GM23338 (cell line): Measurements from ENCODE around the gene AMBP. TPM values are rescaled to one million over a fixed set of nuclear protein-coding genes. Genes with fewer than 3 reads are reported as not detected.

Source experiments
- ATAC-seq: fragments of 200-7000 bp; cut with Tn5 transposase; 3 replicates; pipeline ENCODE4 v1.9.1; 2020
- DNase-seq: peaks from one replicate; pipeline ENCODE4 v3.0.0-alpha.2; 2015; ENCODE audit warnings: low spot score
- H2AFZ ChIP-seq: fragments of 200-600 bp; sonication (generic); 2 replicates; pipeline ENCODE4 v1.8.0; 2016; ENCODE audit warnings: antibody characterized with exemption, mild to moderate bottlenecking, moderate library complexity
- H3F3A ChIP-seq: fragments of 200-600 bp; sonication (generic); replicated peaks from 2 replicates; pipeline ENCODE4 v1.8.0; 2017; ENCODE audit warnings: antibody characterized with exemption, mixed run types, low read depth
- H3K27ac ChIP-seq: fragments of 200-600 bp; sonication (generic); 2 replicates; pipeline ENCODE4 v1.6.1; 2016; ENCODE audit warnings: low read depth
- H3K27me3 ChIP-seq: fragments of 200-600 bp; sonication (generic); 2 replicates; pipeline ENCODE4 v1.8.0; 2016; ENCODE audit warnings: mild to moderate bottlenecking, mixed run types, moderate library complexity; ENCODE audit not compliant: insufficient read depth
- H3K36me3 ChIP-seq: fragments of 200-600 bp; sonication (generic); 2 replicates; pipeline ENCODE4 v1.8.0; 2016; ENCODE audit warnings: mild to moderate bottlenecking; ENCODE audit not compliant: insufficient read depth
- H3K4me1 ChIP-seq: fragments of 200-600 bp; sonication (generic); 2 replicates; pipeline ENCODE4 v1.8.0; 2016; ENCODE audit warnings: mild to moderate bottlenecking, moderate library complexity; ENCODE audit not compliant: insufficient read depth
- H3K4me2 ChIP-seq: fragments of 200-600 bp; sonication (generic); 2 replicates; pipeline ENCODE4 v1.7.1; 2017; ENCODE audit warnings: mixed run types
- H3K4me3 ChIP-seq: fragments of 200-600 bp; sonication (generic); 2 replicates; pipeline ENCODE4 v1.6.1; 2016; ENCODE audit warnings: mixed run types
- H3K79me2 ChIP-seq: fragments of 200-600 bp; sonication (generic); replicated peaks from 2 replicates; pipeline ENCODE4 v1.8.0; 2017; ENCODE audit warnings: mild to moderate bottlenecking; ENCODE audit not compliant: insufficient read depth
- H3K9me2 ChIP-seq: fragments of 200-600 bp; sonication (generic); 2 replicates; pipeline ENCODE4 v1.8.0; 2017; ENCODE audit not compliant: insufficient read depth
- H4K20me1 ChIP-seq: fragments of 200-600 bp; sonication (generic); replicated peaks from 2 replicates; pipeline ENCODE4 v1.8.0; 2017; ENCODE audit warnings: mild to moderate bottlenecking; ENCODE audit not compliant: insufficient read depth
- H3K27ac Mint-ChIP-seq: 2 replicates; pipeline ENCODE4 v1.8.0; 2020; ENCODE audit warnings: inconsistent platforms, mild to moderate bottlenecking, moderate library complexity, mixed read lengths
- H3K27me3 Mint-ChIP-seq: 3 replicates; pipeline ENCODE4 v1.8.0; 2022; ENCODE audit warnings: low read depth, mild to moderate bottlenecking, moderate library complexity, mixed read lengths, inconsistent platforms; ENCODE audit not compliant: insufficient read depth, poor library complexity
- H3K36me3 Mint-ChIP-seq: 3 replicates; pipeline ENCODE4 v1.8.0; 2021; ENCODE audit warnings: low read depth, mild to moderate bottlenecking, inconsistent platforms, moderate library complexity, mixed read lengths
- H3K4me1 Mint-ChIP-seq: 3 replicates; pipeline ENCODE4 v1.8.0; 2020; ENCODE audit warnings: mild to moderate bottlenecking, inconsistent platforms, mixed read lengths
- H3K4me3 Mint-ChIP-seq: 3 replicates; pipeline ENCODE4 v1.8.0; 2021; ENCODE audit warnings: moderate library complexity, mild to moderate bottlenecking, inconsistent platforms, mixed read lengths
- H3K9me3 Mint-ChIP-seq: 3 replicates; pipeline ENCODE4 v1.8.0; 2020; ENCODE audit warnings: moderate library complexity, mild to moderate bottlenecking, inconsistent platforms, mixed read lengths
- EZH2phosphoT487 ChIP-seq: fragments of 200-600 bp; sonication (generic); IDR thresholded peaks from one replicate; pipeline ENCODE4 v1.8.1; 2018; ENCODE audit warnings: antibody characterized with exemption; ENCODE audit not compliant: unreplicated experiment
- POLR2AphosphoS5 ChIP-seq: IDR thresholded peaks from 2 replicates; pipeline ENCODE4 v1.6.1; 2016; ENCODE audit warnings: antibody characterized with exemption, low read depth
- ZNF462 ChIP-seq: fragments of 250-450 bp; sonication (Bioruptor Pico); IDR thresholded peaks from 2 replicates; pipeline ENCODE4 v1.5.0; 2020; ENCODE audit warnings: mild to moderate bottlenecking, moderate library complexity
- polyA plus RNA-seq: library from polyadenylated mRNA; unstranded; fragments of >200 nt; fragmentation: Nextera tagmentation; extraction: Ambion mirVana; gene quantifications from 2 replicates; pipeline ENCODE4 v1.2.1, GENCODE V29; 2016
- total RNA-seq: library from RNA; depleted of rRNA; stranded (reverse); fragments of >200 nt; shearing (Covaris generic); gene quantifications from 2 replicates; pipeline ENCODE4 v1.2.3, GENCODE V29; 2014
- TF ChIP-seq, protein P1 (sequence below): IDR thresholded peaks from one replicate; pipeline ENCODE4 v1.6.1; 2018; ENCODE audit warnings: antibody characterized with exemption; ENCODE audit not compliant: unreplicated experiment
- TF ChIP-seq, protein P2 (sequence below), 2 experiments: fragments of 200-600 bp in 1 of 2; sonication (generic) in 1 of 2; conservative IDR thresholded peaks; 2 replicates each; pipeline versions ENCODE4 v1.5.1 to v1.6.1; 2016 to 2017; ENCODE audit warnings: antibody characterized with exemption in 2 of 2, low read depth in 2 of 2, mild to moderate bottlenecking in 2 of 2, moderate library complexity in 1 of 2

AMBP gene
- total and polyA plus RNA-seq, 2 experiments from 2014 or later, result 1.3 to 2.0 TPM

DNA sequence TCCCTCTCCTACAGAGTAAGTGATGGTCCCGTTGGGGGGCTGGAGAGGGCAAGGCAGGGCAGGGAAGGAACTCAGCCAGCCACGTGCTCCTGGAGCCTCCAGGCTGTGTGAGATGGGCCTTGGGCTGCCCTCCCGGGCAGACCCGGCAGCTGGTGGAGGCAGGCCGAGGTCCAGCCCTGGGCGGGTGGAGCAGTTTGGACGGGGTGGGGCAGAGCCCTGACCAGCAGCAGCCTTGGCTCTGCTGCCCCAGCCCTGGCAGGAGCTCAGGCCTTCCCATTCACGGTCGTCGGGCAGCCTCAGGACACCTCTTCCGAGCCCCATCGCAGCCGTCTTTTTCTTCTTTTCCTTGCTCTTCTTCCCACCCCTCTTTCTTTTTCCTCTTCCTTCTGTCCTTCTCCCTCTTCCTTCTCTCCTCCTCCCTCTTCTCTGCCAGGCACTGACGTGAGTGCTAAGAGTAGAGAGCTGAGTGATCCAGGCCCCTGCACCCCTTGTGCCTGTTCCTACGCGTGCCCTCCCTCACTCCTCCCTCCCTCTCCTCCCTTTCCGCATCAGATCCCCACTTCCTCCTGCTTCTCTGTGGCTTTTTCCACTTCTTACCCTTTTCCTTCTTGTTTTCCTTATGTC, 42.8 kb downstream of the AMBP start (continued):
- no peak for TF ChIP-seq EZH2phosphoT487
- TF ChIP-seq, protein P1, sequence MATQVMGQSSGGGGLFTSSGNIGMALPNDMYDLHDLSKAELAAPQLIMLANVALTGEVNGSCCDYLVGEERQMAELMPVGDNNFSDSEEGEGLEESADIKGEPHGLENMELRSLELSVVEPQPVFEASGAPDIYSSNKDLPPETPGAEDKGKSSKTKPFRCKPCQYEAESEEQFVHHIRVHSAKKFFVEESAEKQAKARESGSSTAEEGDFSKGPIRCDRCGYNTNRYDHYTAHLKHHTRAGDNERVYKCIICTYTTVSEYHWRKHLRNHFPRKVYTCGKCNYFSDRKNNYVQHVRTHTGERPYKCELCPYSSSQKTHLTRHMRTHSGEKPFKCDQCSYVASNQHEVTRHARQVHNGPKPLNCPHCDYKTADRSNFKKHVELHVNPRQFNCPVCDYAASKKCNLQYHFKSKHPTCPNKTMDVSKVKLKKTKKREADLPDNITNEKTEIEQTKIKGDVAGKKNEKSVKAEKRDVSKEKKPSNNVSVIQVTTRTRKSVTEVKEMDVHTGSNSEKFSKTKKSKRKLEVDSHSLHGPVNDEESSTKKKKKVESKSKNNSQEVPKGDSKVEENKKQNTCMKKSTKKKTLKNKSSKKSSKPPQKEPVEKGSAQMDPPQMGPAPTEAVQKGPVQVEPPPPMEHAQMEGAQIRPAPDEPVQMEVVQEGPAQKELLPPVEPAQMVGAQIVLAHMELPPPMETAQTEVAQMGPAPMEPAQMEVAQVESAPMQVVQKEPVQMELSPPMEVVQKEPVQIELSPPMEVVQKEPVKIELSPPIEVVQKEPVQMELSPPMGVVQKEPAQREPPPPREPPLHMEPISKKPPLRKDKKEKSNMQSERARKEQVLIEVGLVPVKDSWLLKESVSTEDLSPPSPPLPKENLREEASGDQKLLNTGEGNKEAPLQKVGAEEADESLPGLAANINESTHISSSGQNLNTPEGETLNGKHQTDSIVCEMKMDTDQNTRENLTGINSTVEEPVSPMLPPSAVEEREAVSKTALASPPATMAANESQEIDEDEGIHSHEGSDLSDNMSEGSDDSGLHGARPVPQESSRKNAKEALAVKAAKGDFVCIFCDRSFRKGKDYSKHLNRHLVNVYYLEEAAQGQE, result no peak
- TF ChIP-seq, protein P2, sequence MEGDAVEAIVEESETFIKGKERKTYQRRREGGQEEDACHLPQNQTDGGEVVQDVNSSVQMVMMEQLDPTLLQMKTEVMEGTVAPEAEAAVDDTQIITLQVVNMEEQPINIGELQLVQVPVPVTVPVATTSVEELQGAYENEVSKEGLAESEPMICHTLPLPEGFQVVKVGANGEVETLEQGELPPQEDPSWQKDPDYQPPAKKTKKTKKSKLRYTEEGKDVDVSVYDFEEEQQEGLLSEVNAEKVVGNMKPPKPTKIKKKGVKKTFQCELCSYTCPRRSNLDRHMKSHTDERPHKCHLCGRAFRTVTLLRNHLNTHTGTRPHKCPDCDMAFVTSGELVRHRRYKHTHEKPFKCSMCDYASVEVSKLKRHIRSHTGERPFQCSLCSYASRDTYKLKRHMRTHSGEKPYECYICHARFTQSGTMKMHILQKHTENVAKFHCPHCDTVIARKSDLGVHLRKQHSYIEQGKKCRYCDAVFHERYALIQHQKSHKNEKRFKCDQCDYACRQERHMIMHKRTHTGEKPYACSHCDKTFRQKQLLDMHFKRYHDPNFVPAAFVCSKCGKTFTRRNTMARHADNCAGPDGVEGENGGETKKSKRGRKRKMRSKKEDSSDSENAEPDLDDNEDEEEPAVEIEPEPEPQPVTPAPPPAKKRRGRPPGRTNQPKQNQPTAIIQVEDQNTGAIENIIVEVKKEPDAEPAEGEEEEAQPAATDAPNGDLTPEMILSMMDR (conservative IDR thresholded peaks at IDR 0.05; ENCODE audit: low read depth in 2 of 2), result no peak

- Mint-ChIP-seq H3K36me3 (peaks cover 30% of the 10 kb centered on the region), H3K27ac (no peak overlapping the region), H3K4me1 (peaks cover 12% of the 10 kb centered on the region), H3K27me3 (peaks cover 8% of the 10 kb centered on the region), H3K9me3 (no peaks in the 10 kb centered on the region; the same call in 2 of the 3 replicates), H3K4me3 (no peak overlapping the region)
- Histone ChIP-seq H3K27me3 (no peaks in the 10 kb centered on the region), H3K27ac (no peak overlapping the region), H3K4me2 (no peak overlapping the region), H2AFZ (no peak overlapping the region), H3K9me2 (no peaks in the 10 kb centered on the region), H3F3A (peaks cover 4% of the 10 kb centered on the region; the same call in 1 of the 2 replicates), H3K4me3 (no peak overlapping the region), H3K79me2 (no peaks in the 10 kb centered on the region), H3K4me1 (peaks cover 14% of the 10 kb centered on the region), H3K36me3 (no peaks in the 10 kb centered on the region; the same call in 1 of the 2 replicates), H4K20me1 (no peaks in the 10 kb centered on the region; the same call in 1 of the 2 replicates)
- no peak for ATAC-seq
- DNase-seq, result no peak
- TF ChIP-seq ZNF462 (CRISPR knock-in tag), result no peak
- TF ChIP-seq POLR2AphosphoS5, result no peak
- TF ChIP-seq, protein P1, result no peak
Observed at GRCh38 chr9:114034661-114035062, 43.4 kb downstream of the AMBP start.
